Stimulated activated CD4-positive, alpha-beta T cell treated with anti-CD3 and anti-CD28 coated beads, Interleukin-12 subunit alpha, Interleukin-12 subunit beta, amount 100 ng/mL, for 48 hours (primary cell): Measurements from ENCODE around the gene BEGAIN.

Experiments
- DNase-seq, 3 donors: peaks; one replicate each; pipeline ENCODE4 v3.0.0-alpha.2; 2020; ENCODE audit warnings: low read depth in 2 of 3, low spot score in 1 of 3

Gene BEGAIN

GRCh38 chr14:100602621-100603230 lies 15.5 kb upstream of the BEGAIN start:
- DNase-seq, result no peak

- DNase-seq, result no peak
Observed at GRCh38 chr14:100601914-100602313, 14.7 kb upstream of the BEGAIN start.

GRCh38 chr14:100601064-100601463 lies 13.8 kb upstream of the BEGAIN start:
- no peak for DNase-seq

- no peak for DNase-seq
Observed at GRCh38 chr14:100599981-100600380, 12.8 kb upstream of the BEGAIN start.

DNA sequence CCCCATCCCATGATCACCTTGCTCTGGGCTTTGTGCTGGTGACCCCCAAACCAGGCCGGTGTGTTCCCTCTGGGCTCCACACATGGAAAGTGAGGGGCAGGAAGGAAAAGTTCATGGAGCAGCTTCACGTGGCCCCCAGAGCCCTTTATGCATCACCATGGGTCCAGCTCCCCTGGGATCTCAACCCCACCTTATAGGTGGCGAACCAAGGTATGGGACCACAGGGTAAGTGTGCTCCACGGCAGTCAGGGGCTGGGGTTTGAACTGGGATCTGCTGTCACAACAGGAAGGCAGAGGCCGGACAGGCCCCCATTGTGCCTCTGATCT lies 7.4 kb upstream of the BEGAIN start:
- DNase-seq, result no peak

DNA sequence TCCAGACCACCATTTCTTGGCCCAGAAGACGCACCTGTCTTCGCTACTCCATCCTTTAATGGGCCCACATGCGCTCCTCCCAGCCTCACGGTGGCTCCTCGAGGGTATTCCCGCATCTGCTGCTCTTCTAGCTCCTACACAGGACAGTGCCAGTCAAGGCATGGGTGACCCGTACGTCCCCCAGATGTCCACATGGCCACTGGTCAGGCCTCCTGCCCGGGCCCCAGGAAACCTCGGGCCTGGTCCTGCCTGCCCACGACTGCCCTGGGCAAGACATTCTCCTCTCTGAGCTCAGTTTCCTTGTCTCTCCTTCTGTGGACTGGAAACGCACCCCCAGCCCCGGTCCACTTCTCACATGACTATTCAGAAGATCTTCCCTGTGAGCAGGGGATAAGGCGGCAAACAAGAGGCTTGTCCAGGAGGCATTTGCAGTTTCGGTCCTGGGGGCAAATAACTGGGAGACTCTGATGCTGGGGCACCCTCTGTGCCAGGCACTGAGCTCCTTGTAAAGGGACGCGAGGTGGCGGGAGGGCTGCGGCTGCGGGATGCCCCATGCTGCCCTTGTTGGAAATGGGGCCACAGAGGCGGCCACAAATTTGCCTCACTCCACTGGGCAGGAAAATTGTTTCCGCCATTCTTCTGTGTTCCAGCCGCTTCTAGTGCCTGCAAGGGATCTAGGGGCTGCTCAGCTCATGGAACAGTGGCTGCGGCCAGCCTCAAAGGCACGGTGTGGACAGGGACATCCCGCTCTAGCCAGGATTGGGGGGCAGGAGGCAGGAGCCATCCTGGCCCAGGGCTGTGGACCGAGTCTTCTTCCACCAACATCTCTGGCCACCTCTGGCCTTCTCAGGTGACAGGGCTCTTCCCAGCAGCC lies 6.8 kb upstream of the BEGAIN start:
- no peak for DNase-seq

- DNase-seq, result no peak
Observed at GRCh38 chr14:100592972-100593371, 5.8 kb upstream of the BEGAIN start.

GRCh38 chr14:100592461-100592891 lies 5.3 kb upstream of the BEGAIN start:
- DNase-seq, result no peak

DNA sequence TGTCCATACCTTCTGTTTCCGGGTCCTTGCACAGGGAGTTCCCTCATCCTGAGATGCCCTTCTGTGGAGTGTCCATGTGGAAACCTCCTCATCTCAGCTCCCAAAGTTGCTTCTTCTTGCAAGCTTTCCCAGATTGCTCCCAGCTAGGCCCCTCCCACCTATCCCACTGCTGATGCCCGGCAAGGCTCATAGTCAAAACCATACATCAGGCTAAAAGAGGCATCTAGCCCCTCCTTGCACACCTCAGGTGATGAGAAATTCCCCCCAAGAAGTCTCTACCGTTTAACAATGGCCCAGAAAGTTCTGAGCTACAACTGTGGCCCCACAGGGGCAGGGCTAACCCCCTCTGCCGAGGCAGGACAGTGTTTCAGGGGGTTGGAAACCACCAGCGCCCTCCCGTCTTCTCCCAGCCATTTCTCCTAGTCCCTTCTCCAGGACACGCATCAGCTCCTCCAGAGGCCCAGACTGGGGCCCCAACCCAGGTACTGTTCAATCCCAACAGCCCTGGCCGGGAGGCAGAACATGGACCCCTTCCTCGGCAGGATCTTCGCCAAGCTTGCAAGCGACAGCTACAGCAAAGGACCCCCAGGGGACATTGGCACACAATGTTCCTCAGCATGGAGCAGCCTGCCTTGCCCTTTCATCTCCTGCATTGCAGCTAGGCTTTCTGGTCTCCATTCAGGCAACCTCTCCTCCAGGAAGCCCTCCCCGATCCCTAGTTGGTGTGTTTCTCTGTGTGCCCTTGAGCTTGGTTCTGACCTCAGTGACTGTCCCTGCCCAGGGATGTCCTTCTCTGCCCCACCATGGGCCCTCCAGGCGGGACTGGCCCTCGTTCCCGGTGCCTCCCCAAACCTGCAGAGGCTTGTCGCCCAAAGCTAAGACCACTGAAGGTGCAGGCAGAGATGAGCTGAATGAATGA lies 4.5 kb upstream of the BEGAIN start:
- no peak for DNase-seq

DNA sequence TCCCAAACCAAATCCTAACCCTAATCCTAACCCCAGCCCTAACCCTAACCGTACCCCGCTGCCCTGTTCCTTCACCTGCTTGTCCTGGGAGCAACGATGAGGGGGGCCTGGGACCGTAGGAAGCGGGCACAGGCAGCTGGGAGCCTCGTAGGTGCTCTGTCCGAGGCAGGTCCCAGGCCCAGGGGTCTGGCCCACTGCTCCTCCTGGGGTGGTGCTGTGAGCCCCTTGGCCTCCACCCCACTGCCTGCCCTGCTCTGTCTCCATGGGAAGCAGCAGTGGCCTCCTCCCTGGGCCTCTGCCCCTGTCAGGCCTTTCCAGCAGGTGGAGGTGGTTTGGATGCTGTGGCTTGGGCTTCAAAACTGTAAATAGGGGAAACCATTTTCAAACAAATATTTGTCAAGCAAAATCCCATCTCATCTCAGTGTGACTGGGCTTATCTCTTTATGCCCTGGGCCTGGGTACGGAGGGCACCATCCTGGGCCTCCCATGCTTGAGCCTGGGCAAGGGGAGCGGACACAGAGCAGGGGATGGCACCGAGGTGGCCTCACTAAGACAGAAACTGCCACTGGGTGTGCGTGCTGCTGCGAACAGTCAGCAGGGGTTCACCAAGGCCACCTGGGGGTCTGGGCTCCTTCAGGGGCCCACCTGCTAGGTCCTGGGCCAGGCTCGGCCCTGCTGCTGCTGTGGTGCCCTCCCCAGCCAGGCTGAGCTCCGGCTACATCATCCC lies 3.7 kb upstream of the BEGAIN start:
- DNase-seq, result no peak

GRCh38 chr14:100589760-100590469 lies 2.7 kb upstream of the BEGAIN start:
- no peak for DNase-seq

DNA sequence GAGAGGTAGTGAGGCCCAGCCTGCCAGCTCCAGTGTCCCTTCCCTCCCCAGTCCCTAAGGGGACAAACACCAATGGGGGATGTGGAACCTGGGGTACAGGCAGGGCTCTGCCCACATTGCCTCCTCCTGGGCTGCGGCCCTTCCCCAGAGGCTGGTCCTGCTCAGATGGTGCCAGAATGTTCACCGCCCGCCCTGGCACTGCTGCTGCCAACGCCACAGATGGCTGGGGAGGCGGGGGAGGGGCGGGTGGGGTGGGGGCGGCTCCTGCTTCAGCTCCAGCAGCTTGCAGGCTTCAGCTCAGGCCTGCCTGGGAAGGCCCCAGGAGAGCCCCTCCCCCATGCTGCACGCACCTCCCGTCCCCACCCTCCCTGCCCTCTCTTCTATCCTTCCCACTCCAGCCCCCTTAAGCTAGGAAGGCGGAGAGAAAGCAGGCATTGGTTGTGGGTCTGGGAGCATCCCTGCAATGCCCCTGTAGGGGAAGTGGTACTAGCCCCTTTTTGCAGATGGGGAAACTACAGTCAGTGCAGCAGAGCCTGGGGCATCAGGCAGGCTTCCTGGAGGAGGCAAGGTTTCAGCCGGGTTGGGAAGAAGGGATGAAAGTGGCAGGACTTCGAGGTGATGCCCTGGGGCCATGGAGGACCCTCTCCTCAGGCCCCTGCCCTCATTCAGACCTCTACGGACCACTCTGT lies 2.0 kb upstream of the BEGAIN start:
- no peak for DNase-seq

GRCh38 chr14:100588671-100589070 lies 1.5 kb upstream of the BEGAIN start:
- no peak for DNase-seq

DNA sequence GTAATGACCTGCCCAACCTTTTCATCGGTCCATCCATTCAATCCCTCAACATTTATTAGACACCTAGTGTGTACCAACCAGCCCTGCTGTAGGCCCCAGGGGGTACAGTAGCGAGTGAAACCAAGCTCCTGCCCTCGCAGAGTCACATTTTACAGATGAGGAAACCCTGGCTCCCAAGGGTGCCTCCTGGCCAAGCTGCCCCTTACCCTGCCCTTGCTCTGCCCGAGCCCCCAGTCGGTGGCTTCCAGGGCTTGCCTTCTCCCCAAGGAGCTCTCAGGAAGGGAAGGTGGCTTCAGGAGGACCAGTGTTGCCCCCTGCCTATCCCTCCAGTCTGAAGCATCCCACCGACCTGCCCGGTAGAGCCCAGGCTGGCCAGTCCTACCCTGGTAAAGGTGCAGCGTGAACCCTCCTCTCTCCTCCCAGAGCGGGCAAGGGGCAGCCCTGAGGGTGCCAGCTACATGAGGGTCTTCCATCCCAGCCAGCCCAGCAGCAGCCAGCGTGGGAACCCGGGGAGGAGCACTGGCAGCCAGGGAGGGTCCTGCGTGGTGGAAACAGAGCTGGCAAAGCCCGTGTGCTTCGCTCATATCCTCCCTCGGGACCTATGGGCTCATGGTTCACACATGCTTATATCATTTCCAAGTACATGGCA lies 670 bp upstream of the BEGAIN start:
- DNase-seq, result no peak

GRCh38 chr14:100586403-100587085 lies 673 bp downstream of the BEGAIN start:
- DNase-seq, result peak in 2 of 3 donors; percentile 11 to 38

DNA sequence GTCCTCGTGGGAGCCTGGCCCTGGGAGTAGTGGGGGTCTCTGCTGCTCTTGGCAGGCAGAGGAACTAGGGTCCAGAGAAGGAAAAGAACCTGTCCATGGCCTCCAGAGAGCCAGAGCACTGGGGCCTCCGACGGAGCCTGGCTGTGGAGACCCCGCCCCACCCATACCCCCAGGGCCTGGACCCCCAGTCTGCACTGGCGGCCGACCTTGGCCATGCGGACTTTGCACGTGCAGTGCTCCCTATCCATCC lies 1.1 kb downstream of the BEGAIN start:
- no peak for DNase-seq

DNA sequence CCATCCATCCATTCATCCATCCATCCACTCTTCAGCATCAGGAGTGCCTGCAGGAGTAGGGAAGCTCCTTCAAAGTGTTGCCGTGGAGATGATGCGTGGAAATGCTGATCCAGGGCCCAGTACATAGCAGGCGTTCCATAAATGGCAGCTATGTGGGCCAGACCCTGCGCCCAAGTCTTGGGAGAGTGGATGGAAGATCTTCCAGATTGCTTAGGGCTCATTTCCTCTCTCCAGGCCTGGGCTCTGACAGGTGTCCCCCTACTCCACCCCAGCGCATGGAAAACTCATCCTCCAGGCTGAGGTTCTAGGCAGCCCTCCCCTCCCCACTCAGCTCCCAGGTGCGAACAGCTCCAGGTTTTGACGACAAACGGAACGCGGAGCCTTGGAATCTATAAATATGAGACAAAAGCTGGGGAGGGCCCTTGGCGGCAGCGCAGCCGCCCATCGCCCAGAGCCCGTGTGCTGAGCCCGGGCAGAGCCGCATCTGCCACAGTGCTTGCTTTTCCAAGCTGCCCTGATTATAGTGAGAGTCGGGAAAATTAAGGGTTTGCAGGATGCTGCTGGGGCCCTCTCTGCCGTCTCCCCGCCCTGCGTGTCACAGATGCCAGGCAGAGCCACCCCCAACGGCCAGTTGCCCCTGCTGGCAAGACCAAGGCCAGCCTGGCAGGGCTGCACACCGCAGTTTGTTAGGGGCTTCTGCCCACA lies 1.6 kb downstream of the BEGAIN start:
- DNase-seq, result no peak
